ENCODE results near the gene SLC25A30. TPM values are rescaled to one million over a fixed set of nuclear protein-coding genes. Genes with fewer than 3 reads are reported as not detected.
"Not testable (repeated sequence)": the region's sequence is repeated elsewhere in the genome, so short reads cannot be mapped to it uniquely, and the experiment has no call there.

SLC25A30 gene
- total RNA-seq, 2 experiments from 2014 or later, result 23.2 to 28.6 TPM

GRCh38 chr13:45381196-45381595, 37.0 kb downstream of the SLC25A30 start:
- CTCF ChIA-PET, result no interaction called here
- intact Hi-C loops (cut with DNase I, micrococcal nuclease), result no loop called here
- Histone ChIP-seq H3K4me3 (ENCODE audit: low read length) (no peak overlapping the region), H3K36me3 (ENCODE audit: insufficient read depth, low read length) (peaks cover 12% of the 10 kb centered on the region), H3K4me1 (ENCODE audit: insufficient read depth, low read length) (no peaks in the 10 kb centered on the region), H3K27me3 (ENCODE audit: control insufficient read depth in 1 of 2, insufficient read depth in 2 of 2, low read length in 2 of 2) (no peaks in the 10 kb centered on the region), H3K9me3 (ENCODE audit: control insufficient read depth in 1 of 2, insufficient read depth in 1 of 2, low read length in 2 of 2) (no peaks in the 10 kb centered on the region), H3K27ac (ENCODE audit: low read depth in 1 of 2, low read length in 2 of 2) (no peak overlapping the region)
- H3K27ac Mint-ChIP-seq, result no peak overlapping the region
- TF ChIP-seq CTCF (IDR thresholded peaks at IDR 0.05), result no peak
- ATAC-seq (ENCODE audit: poor library complexity), result no peak
- no peaks in the 10 kb centered on the region for H3K9me3 Mint-ChIP-seq
- H3K4me3 Mint-ChIP-seq, result no peak overlapping the region
- H3K4me1 Mint-ChIP-seq (ENCODE audit: low read depth), result no peaks in the 10 kb centered on the region
- H3K36me3 Mint-ChIP-seq (ENCODE audit: low read depth), result peaks cover 22% of the 10 kb centered on the region
- no peaks in the 10 kb centered on the region for H3K27me3 Mint-ChIP-seq
- no peak for DNase-seq
- POLR2A ChIA-PET, result no interaction called here

GRCh38 chr13:45380708-45381107, 37.5 kb downstream of the SLC25A30 start:
- POLR2A ChIA-PET; H3K4me1 Mint-ChIP-seq (ENCODE audit: low read depth); H3K27ac ChIP-seq (ENCODE audit: low read depth in 1 of 2, low read length in 2 of 2); H3K4me3 ChIP-seq (ENCODE audit: low read length); H3K27ac Mint-ChIP-seq; H3K4me3 Mint-ChIP-seq; intact Hi-C loops (cut with DNase I, micrococcal nuclease); ATAC-seq (ENCODE audit: poor library complexity); H3K4me1 ChIP-seq (ENCODE audit: insufficient read depth, low read length); H3K9me3 ChIP-seq (ENCODE audit: control insufficient read depth in 1 of 2, insufficient read depth in 1 of 2, low read length in 2 of 2); CTCF ChIA-PET; DNase-seq; H3K9me3 Mint-ChIP-seq; H3K27me3 ChIP-seq (ENCODE audit: control insufficient read depth in 1 of 2, insufficient read depth in 2 of 2, low read length in 2 of 2); H3K27me3 Mint-ChIP-seq: not testable (repeated sequence)
- peaks cover 11% of the 10 kb centered on the region for H3K36me3 ChIP-seq (ENCODE audit: insufficient read depth, low read length)
- peaks cover 22% of the 10 kb centered on the region for H3K36me3 Mint-ChIP-seq (ENCODE audit: low read depth)

- not testable (repeated sequence) for H3K9me3 Mint-ChIP-seq
Measured at GRCh38 chr13:45379516-45379915, 38.7 kb downstream of the SLC25A30 start.

GRCh38 chr13:45378786-45379185, 39.4 kb downstream of the SLC25A30 start:
- H3K4me3 Mint-ChIP-seq; POLR2A ChIA-PET; H3K27me3 Mint-ChIP-seq; DNase-seq; H3K27ac ChIP-seq (ENCODE audit: low read depth in 1 of 2, low read length in 2 of 2); ATAC-seq (ENCODE audit: poor library complexity); H3K27me3 ChIP-seq (ENCODE audit: control insufficient read depth in 1 of 2, insufficient read depth in 2 of 2, low read length in 2 of 2); H3K4me3 ChIP-seq (ENCODE audit: low read length); H3K4me1 Mint-ChIP-seq (ENCODE audit: low read depth); H3K27ac Mint-ChIP-seq; CTCF ChIA-PET; H3K36me3 Mint-ChIP-seq (ENCODE audit: low read depth); H3K9me3 Mint-ChIP-seq; H3K4me1 ChIP-seq (ENCODE audit: insufficient read depth, low read length); H3K9me3 ChIP-seq (ENCODE audit: control insufficient read depth in 1 of 2, insufficient read depth in 1 of 2, low read length in 2 of 2); intact Hi-C loops (cut with DNase I, micrococcal nuclease); H3K36me3 ChIP-seq (ENCODE audit: insufficient read depth, low read length): not testable (repeated sequence)

More at GRCh38 chr13:45379516-45379915, 38.7 kb downstream of the SLC25A30 start:
- ATAC-seq (ENCODE audit: poor library complexity); H3K27ac Mint-ChIP-seq; H3K36me3 ChIP-seq (ENCODE audit: insufficient read depth, low read length); DNase-seq; H3K9me3 ChIP-seq (ENCODE audit: control insufficient read depth in 1 of 2, insufficient read depth in 1 of 2, low read length in 2 of 2); H3K4me3 ChIP-seq (ENCODE audit: low read length); CTCF ChIA-PET; H3K4me3 Mint-ChIP-seq; POLR2A ChIA-PET; intact Hi-C loops (cut with DNase I, micrococcal nuclease); H3K27ac ChIP-seq (ENCODE audit: low read depth in 1 of 2, low read length in 2 of 2); H3K4me1 Mint-ChIP-seq (ENCODE audit: low read depth); H3K27me3 Mint-ChIP-seq; H3K4me1 ChIP-seq (ENCODE audit: insufficient read depth, low read length); H3K27me3 ChIP-seq (ENCODE audit: control insufficient read depth in 1 of 2, insufficient read depth in 2 of 2, low read length in 2 of 2): not testable (repeated sequence)
- H3K36me3 Mint-ChIP-seq (ENCODE audit: low read depth), result peaks cover 11% of the 10 kb centered on the region

- CTCF ChIA-PET; H3K36me3 Mint-ChIP-seq (ENCODE audit: low read depth): not testable (repeated sequence)
- H3K4me1 Mint-ChIP-seq (ENCODE audit: low read depth), result peaks cover 13% of the 10 kb centered on the region
Measured at GRCh38 chr13:45377314-45377713, 40.9 kb downstream of the SLC25A30 start.

GRCh38 chr13:45376651-45377050, 41.5 kb downstream of the SLC25A30 start:
- H3K4me1 ChIP-seq (ENCODE audit: insufficient read depth, low read length); DNase-seq; H3K9me3 Mint-ChIP-seq; H3K9me3 ChIP-seq (ENCODE audit: control insufficient read depth in 1 of 2, insufficient read depth in 1 of 2, low read length in 2 of 2); H3K4me3 ChIP-seq (ENCODE audit: low read length); H3K36me3 Mint-ChIP-seq (ENCODE audit: low read depth); H3K4me3 Mint-ChIP-seq; intact Hi-C loops (cut with DNase I, micrococcal nuclease); H3K27me3 Mint-ChIP-seq; H3K27me3 ChIP-seq (ENCODE audit: control insufficient read depth in 1 of 2, insufficient read depth in 2 of 2, low read length in 2 of 2); H3K27ac ChIP-seq (ENCODE audit: low read depth in 1 of 2, low read length in 2 of 2); CTCF ChIA-PET; H3K36me3 ChIP-seq (ENCODE audit: insufficient read depth, low read length); H3K27ac Mint-ChIP-seq; ATAC-seq (ENCODE audit: poor library complexity); POLR2A ChIA-PET: not testable (repeated sequence)
- H3K4me1 Mint-ChIP-seq (ENCODE audit: low read depth), result peaks cover 13% of the 10 kb centered on the region

More at GRCh38 chr13:45377314-45377713, 40.9 kb downstream of the SLC25A30 start:
- H3K36me3 ChIP-seq (ENCODE audit: insufficient read depth, low read length); H3K27ac ChIP-seq (ENCODE audit: low read depth in 1 of 2, low read length in 2 of 2); ATAC-seq (ENCODE audit: poor library complexity); H3K27me3 Mint-ChIP-seq; intact Hi-C loops (cut with DNase I, micrococcal nuclease); H3K9me3 ChIP-seq (ENCODE audit: control insufficient read depth in 1 of 2, insufficient read depth in 1 of 2, low read length in 2 of 2); H3K9me3 Mint-ChIP-seq; H3K4me1 ChIP-seq (ENCODE audit: insufficient read depth, low read length); POLR2A ChIA-PET; H3K4me3 ChIP-seq (ENCODE audit: low read length); H3K4me3 Mint-ChIP-seq; H3K27ac Mint-ChIP-seq; H3K27me3 ChIP-seq (ENCODE audit: control insufficient read depth in 1 of 2, insufficient read depth in 2 of 2, low read length in 2 of 2); DNase-seq: not testable (repeated sequence)
